Right lobe of liver (tissue), 6 donors: Measurements from ENCODE around the gene MICA. TPM values are rescaled to one million over a fixed set of nuclear protein-coding genes. Genes with fewer than 3 reads are reported as not detected.
"Not testable (repeated sequence)": the region's sequence is repeated elsewhere in the genome, so short reads cannot be mapped to it uniquely, and the experiment has no call there.

Experiments
- ATAC-seq, 4 donors: fragments of 200-7000 bp; cut with Tn5 transposase; one replicate each; pipeline ENCODE4 v1.9.1; 2020; ENCODE audit warnings: mild to moderate bottlenecking in 4 of 4, moderate library complexity in 4 of 4
- DNase-seq, 3 donors: peaks; one replicate each; pipeline ENCODE4 v3.0.0-alpha.2; 2020
- H3K27ac ChIP-seq, 3 donors: fragments of 200-600 bp; one replicate each; pipeline ENCODE4 v1.8.0; 2022
- H3K27me3 ChIP-seq, 2 donors: fragments of 200-600 bp; one replicate each; pipeline ENCODE4 v1.8.0; 2022
- H3K36me3 ChIP-seq, 4 donors: fragments of 200-600 bp; sonication (generic) in 1 of 4; one replicate each; pipeline versions ENCODE4 v1.5.1 to v1.8.0; 2017 to 2022; ENCODE audit warnings: control low read depth in 1 of 4
- H3K4me1 ChIP-seq, 4 donors: fragments of 200-600 bp; sonication (generic) in 1 of 4; one replicate each; pipeline versions ENCODE4 v1.5.1 to v1.8.0; 2017 to 2022; ENCODE audit warnings: control low read depth in 1 of 4
- H3K4me3 ChIP-seq, 3 donors: fragments of 200-600 bp; one replicate each; pipeline ENCODE4 v1.8.0; 2022
- H3K9me3 ChIP-seq, 4 donors: fragments of 200-600 bp; sonication (generic) in 1 of 4; one replicate each; pipeline versions ENCODE4 v1.5.1 to v1.8.0; 2017 to 2022; ENCODE audit warnings: control low read depth in 1 of 4
- POLR2A ChIP-seq: fragments of 450-650 bp; IDR thresholded peaks from one replicate; pipeline ENCODE4 v1.6.1; 2017; ENCODE audit warnings: antibody characterized with exemption, mild to moderate bottlenecking
- WGBS: methylation state at CpG from one replicate; pipeline ENCODE4 v1.1.6; 2018; ENCODE audit warnings: low coverage, low lambda C conversion rate; ENCODE audit not compliant: insufficient coverage; ENCODE audit errors: missing lambda C conversion rate; 5-methylcytosine and 5-hydroxymethylcytosine counted together
- intact Hi-C, 2 donors: fragments of 100-400 bp; cut with DNase I; formaldehyde crosslinking; loops; one replicate each; pipeline versions ENCODE4 v1.11.2 to v1.14.1; 2022
- total RNA-seq, 6 experiments: library from RNA; depleted of rRNA in 2 of 6; stranded (reverse); fragments of >200 nt in 2 of 6; fragmentation: NEBNext Ultra II Directional in 3 of 6; extraction: Animal tissue kit (Norgen Biotek cat#: 25700) in 3 of 6; gene quantifications; one replicate each; pipeline versions ENCODE4 v1.1.0 to v1.2.4, GENCODE V29; 2016 to 2023
- TF ChIP-seq, protein P1 (sequence below), 4 donors: fragments of 200-600 bp in 3 of 4; fragments of 450-650 bp in 1 of 4; IDR thresholded peaks; one replicate each; pipeline versions ENCODE4 v1.5.1 to v1.8.0; 2016 to 2022; ENCODE audit warnings: antibody characterized with exemption in 4 of 4, mild to moderate bottlenecking in 2 of 4
- donor health status: DM: no; HTN: yes; CAD: no.
- donor health status: DM: no; HTN: no; CAD: no.
- donor health status: DM: no; HTN: no; CAD: no.
- donor health status: DM: no; HTN: yes; CAD: no.
- donor health status: DM: no; HTN: yes; CAD: no.

Gene MICA
- total RNA-seq, 6 experiments from 2014 or later, result 2.5 to 10.9 (median 6.1) TPM

DNA sequence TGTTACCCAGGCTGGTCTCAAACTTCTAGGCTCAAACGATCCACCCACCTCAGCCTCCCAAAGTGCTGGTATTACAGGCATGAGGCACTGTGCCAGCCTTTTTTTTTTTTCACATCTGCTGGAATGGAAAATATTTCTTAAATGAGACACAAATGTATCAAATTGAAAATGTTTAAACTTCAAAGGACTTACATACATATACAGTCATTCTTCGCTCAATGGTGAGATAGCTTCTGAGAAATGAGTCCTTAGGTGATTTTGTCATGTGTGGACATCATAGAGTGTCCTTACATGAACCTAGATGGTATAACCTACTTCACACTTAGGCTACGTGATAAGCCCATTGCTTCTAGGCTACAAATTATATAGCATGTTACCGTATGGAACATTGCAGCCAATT is 43.1 kb downstream of the MICA start:
- no peaks in the 10 kb centered on the region for H3K27me3 ChIP-seq
- H3K27ac ChIP-seq, result no peak overlapping the region
- peaks cover 0 to 3% (median 0%) of the 10 kb centered on the region in 4 donors for H3K4me1 ChIP-seq
- 89% methylated on average over 4 of the region's 4 CpGs for WGBS
- H3K4me3 ChIP-seq, result no peak overlapping the region
- ATAC-seq (no peak), DNase-seq (no peak)
- intact Hi-C loops, result loop anchor here in 1 of 2 donors (10.0 kb wide), 1 partner anchor 52 kb away; no protein-coding TSS in a partner anchor
- no peaks in the 10 kb centered on the region for H3K9me3 ChIP-seq
- no peaks in the 10 kb centered on the region for H3K36me3 ChIP-seq
- TF ChIP-seq POLR2A, result no peak
- TF ChIP-seq, protein P1, sequence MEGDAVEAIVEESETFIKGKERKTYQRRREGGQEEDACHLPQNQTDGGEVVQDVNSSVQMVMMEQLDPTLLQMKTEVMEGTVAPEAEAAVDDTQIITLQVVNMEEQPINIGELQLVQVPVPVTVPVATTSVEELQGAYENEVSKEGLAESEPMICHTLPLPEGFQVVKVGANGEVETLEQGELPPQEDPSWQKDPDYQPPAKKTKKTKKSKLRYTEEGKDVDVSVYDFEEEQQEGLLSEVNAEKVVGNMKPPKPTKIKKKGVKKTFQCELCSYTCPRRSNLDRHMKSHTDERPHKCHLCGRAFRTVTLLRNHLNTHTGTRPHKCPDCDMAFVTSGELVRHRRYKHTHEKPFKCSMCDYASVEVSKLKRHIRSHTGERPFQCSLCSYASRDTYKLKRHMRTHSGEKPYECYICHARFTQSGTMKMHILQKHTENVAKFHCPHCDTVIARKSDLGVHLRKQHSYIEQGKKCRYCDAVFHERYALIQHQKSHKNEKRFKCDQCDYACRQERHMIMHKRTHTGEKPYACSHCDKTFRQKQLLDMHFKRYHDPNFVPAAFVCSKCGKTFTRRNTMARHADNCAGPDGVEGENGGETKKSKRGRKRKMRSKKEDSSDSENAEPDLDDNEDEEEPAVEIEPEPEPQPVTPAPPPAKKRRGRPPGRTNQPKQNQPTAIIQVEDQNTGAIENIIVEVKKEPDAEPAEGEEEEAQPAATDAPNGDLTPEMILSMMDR (IDR thresholded peaks at IDR 0.05), result no peak

DNA sequence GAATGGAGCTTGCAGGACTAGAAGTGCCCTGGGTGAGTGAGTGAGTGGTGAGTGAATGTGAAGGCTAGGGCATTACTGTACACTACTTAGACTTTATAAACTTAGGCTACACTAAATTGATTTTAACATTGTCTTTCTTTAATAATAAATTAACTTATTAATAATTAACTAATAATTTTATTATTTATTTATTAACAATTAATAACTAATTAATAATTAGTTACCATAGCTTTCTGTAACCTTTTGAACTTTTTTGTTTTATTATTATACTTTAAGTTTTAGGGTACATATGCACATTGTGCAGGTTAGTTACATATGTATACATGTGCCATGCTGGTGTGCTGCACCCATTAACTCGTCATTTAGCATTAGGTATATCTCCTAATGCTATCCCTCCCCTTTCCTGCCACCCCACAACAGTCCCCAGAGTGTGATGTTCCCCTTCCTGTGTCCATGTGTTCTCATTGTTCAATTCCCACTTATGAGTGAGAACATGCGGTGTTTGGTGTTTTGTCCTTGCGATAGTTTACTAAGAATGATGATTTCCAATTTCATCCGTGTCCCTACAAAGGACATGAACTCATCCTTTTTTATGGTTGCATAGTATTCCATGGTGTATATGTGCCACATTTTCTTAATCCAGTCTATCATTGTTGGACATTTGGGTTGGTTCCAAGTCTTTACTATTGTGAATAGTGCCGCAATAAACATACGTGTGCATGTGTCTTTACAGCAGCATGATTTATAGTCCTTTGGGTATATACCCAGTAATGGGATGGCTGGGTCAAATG is 43.8 kb downstream of the MICA start:
- not testable (repeated sequence) for H3K36me3 ChIP-seq, DNase-seq, H3K27ac ChIP-seq, H3K4me1 ChIP-seq, H3K4me3 ChIP-seq, H3K27me3 ChIP-seq, ATAC-seq, H3K9me3 ChIP-seq
- intact Hi-C loops, result loop anchor here in 1 of 2 donors (10.0 kb wide), 1 partner anchor 52 kb away; no protein-coding TSS in a partner anchor
- 71% methylated on average over 1 of the region's 6 CpGs for WGBS

DNA sequence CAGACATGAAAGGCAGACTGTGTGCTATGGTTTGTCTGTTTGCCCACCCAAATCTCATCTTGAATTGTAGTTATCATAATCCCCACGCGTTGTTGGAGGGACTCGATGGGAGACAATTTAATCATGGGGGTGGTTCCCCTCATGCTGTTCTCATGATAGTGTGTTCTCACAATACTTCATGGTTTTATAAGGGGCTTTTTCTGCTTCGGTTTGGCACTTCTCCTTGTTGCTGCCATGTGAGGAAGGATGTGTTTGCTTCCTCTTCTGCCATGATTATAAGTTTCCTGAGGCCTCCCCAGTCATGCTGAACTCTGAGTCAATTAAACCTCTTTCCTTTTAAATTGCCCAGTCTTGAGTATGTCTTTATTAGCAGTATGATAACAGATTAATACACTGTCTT is 47.4 kb downstream of the MICA start:
- no peaks in the 10 kb centered on the region for H3K4me1 ChIP-seq
- no peaks in the 10 kb centered on the region for H3K27me3 ChIP-seq
- 60% methylated on average over 4 of the region's 4 CpGs for WGBS
- no peak overlapping the region for H3K4me3 ChIP-seq
- H3K27ac ChIP-seq, result no peak overlapping the region
- no peaks in the 10 kb centered on the region for H3K9me3 ChIP-seq
- ATAC-seq, result no peak
- intact Hi-C loops, result no loop called here
- TF ChIP-seq POLR2A, result no peak
- TF ChIP-seq, protein P1 (IDR thresholded peaks at IDR 0.05), result no peak
- no peak for DNase-seq
- H3K36me3 ChIP-seq, result no peaks in the 10 kb centered on the region

DNA sequence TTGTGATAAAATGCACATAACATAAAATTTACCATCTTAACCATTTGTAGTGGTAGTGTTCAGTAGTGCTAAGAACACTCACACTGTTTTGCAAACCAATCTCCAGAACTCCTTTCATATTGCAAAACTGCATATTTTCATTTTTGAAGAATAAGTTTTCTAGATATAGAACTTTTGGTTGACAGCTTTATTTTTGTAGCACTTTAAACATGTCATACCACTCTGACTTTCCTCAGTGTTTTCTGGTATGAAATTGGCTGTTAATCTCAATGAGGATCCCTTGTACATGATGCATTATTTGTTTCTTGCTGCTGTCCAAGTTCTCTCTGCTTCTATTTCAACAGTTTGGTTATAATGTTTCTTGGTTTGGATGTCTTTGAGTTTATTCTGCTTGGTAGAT is 49.5 kb downstream of the MICA start:
- intact Hi-C loops, result no loop called here

DNA sequence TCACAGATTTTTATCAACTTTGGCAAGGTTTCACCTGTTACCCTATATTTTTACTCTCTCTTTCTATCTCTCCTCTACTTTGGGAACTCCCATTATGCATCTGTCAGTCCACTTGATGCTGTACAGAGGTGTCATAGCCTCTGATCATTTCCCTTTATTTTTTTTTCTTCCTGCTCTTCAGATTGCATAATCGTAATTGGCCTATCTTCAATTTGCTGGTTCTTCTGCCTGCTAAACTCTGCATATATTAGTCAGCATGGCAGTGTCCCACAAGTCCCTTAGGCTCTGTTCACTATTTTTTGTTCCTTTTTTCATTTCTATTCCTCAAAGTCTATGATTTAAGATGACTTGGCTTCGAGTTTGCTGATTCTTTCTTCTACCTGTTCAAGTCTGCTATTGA is 49.9 kb downstream of the MICA start:
- H3K4me3 ChIP-seq, result no peak overlapping the region
- DNase-seq (no peak), ATAC-seq (peak in 2 of 4 donors; percentile 28 to 60)
- H3K27me3 ChIP-seq, result no peaks in the 10 kb centered on the region
- no peaks in the 10 kb centered on the region for H3K36me3 ChIP-seq
- H3K4me1 ChIP-seq, result no peaks in the 10 kb centered on the region
- TF ChIP-seq, protein P1 (IDR thresholded peaks at IDR 0.05), result no peak
- no peak for TF ChIP-seq POLR2A
- H3K9me3 ChIP-seq, result no peaks in the 10 kb centered on the region
- WGBS, result 49% methylated on average over 2 of the region's 2 CpGs
- intact Hi-C loops, result no loop called here
- no peak overlapping the region for H3K27ac ChIP-seq

More for the DNA sequence above, 49.5 kb downstream of the MICA start:
- no peak for TF ChIP-seq POLR2A
- no peaks in the 10 kb centered on the region for H3K36me3 ChIP-seq
- no peak for ATAC-seq
- no peak overlapping the region for H3K4me3 ChIP-seq
- no peak overlapping the region for H3K27ac ChIP-seq
- no peaks in the 10 kb centered on the region for H3K4me1 ChIP-seq
- H3K9me3 ChIP-seq, result no peaks in the 10 kb centered on the region
- DNase-seq, result no peak
- H3K27me3 ChIP-seq, result no peaks in the 10 kb centered on the region

DNA sequence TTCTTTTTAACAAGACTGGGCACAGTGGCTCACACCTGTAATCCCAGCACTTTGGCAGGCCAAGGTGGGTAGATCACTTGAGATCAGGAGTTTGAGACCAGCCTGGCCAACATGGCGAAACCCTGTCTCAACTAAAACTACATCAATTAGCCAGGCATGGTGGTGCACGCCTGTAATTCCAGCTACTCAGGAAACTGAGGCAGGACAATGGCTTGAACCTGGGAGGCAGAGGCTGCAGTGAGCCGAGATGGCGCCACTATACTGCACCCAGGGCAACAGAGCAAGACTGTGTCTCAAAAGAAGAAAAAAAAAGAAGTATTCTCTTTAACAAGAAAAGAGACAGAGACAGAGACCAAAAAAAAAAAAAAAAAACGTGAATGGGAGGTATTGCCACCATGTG is 56.5 kb downstream of the MICA start:
- 72% methylated on average over 4 of the region's 5 CpGs for WGBS
- H3K27me3 ChIP-seq, H3K36me3 ChIP-seq, H3K27ac ChIP-seq, H3K4me3 ChIP-seq, DNase-seq, H3K4me1 ChIP-seq, ATAC-seq, intact Hi-C loops, H3K9me3 ChIP-seq: not testable (repeated sequence)
